HCT116 (cell line): Measurements from ENCODE around the gene THSD1.

ENCODE experiments used
- ELF1 ChIP-seq: IDR thresholded peaks from 2 replicates; pipeline ENCODE4 v1.6.1; 2012; ENCODE audit warnings: low read depth, borderline replicate concordance
- POLR2A ChIP-seq: IDR thresholded peaks from 2 replicates; pipeline ENCODE4 v1.7.0; 2011; ENCODE audit warnings: borderline replicate concordance; ENCODE audit not compliant: insufficient read depth, insufficient read length; ENCODE audit errors: extremely low read depth
- TCF7L2 ChIP-seq: IDR thresholded peaks from 2 replicates; pipeline ENCODE4 v1.7.0; 2011; ENCODE audit warnings: borderline replicate concordance, inconsistent platforms; ENCODE audit not compliant: insufficient read depth, insufficient read length; ENCODE audit errors: extremely low read depth
- YY1 ChIP-seq: IDR thresholded peaks from 2 replicates; pipeline ENCODE4 v1.6.1; 2011; ENCODE audit warnings: low read length, low read depth, moderate library complexity, mild to moderate bottlenecking; ENCODE audit not compliant: insufficient replicate concordance; ENCODE audit errors: extremely low read depth
- ZNF274 ChIP-seq: fragments of 200-500 bp; sonication (Bioruptor generic); IDR thresholded peaks from 2 replicates; pipeline ENCODE4 v1.6.1; 2014; ENCODE audit warnings: mild to moderate bottlenecking, low read depth, low read length, inconsistent platforms
- TF ChIP-seq, protein P1 (sequence below), 3 experiments: fragments of 200-600 bp in 1 of 3; sonication (generic) in 1 of 3; IDR thresholded peaks in 2 of 3; conservative IDR thresholded peaks in 1 of 3; 2 replicates each; pipeline ENCODE4 v1.5.1; 2012 to 2017; ENCODE audit warnings: low read depth in 2 of 3, low read length in 2 of 3, antibody characterized with exemption in 1 of 3, borderline replicate concordance in 1 of 3, control low read depth in 1 of 3, mild to moderate bottlenecking in 1 of 3, mixed read lengths in 1 of 3, mixed run types in 1 of 3, moderate library complexity in 1 of 3; ENCODE audit not compliant: insufficient read depth in 1 of 3

DNA sequence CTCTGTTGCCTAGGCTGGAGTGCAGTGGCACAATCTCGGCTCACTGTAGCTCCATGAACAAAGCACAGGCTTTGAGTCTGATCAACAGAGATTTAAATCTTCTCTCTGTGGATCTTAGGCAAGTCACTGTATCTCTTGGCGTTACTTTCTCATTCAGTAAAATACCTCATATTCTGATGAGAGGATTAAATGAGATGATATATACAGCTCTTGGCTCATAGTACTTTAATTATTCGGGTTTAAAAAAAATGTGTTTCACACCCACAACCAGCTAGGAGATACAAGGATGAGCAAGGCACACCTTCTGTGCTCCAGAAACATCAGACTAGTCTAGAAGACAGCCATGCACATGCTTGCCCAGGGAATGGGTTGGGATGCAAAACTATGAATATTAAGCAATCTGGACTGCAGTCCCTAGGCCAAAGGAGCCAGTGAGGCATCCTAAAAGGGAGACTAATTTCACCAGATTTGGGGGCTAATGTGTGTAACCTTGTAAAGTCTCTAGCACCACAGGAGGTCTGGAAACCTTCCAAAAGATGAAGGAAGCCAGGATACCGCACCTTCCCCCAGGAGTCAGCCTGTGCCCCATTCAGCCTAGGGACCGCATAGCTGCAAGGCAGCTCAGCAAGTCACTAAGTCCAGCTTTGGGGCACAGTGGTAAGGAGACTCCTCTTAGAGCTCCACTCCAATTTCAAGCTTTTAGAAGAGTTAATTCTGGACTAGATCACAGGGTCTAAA lies 42.0 kb upstream of the THSD1 start:
- TF ChIP-seq, protein P1, sequence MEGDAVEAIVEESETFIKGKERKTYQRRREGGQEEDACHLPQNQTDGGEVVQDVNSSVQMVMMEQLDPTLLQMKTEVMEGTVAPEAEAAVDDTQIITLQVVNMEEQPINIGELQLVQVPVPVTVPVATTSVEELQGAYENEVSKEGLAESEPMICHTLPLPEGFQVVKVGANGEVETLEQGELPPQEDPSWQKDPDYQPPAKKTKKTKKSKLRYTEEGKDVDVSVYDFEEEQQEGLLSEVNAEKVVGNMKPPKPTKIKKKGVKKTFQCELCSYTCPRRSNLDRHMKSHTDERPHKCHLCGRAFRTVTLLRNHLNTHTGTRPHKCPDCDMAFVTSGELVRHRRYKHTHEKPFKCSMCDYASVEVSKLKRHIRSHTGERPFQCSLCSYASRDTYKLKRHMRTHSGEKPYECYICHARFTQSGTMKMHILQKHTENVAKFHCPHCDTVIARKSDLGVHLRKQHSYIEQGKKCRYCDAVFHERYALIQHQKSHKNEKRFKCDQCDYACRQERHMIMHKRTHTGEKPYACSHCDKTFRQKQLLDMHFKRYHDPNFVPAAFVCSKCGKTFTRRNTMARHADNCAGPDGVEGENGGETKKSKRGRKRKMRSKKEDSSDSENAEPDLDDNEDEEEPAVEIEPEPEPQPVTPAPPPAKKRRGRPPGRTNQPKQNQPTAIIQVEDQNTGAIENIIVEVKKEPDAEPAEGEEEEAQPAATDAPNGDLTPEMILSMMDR (IDR thresholded peaks at IDR 0.05 in 2 of 3, conservative IDR thresholded peaks at IDR 0.05 in 1 of 3; ENCODE audit: borderline replicate concordance in 1 of 3, insufficient read depth in 1 of 3, low read depth in 2 of 3, low read length in 2 of 3): no peak
- TF ChIP-seq TCF7L2: no peak
- TF ChIP-seq ZNF274: no peak
- no peak for TF ChIP-seq POLR2A
- no peak for TF ChIP-seq YY1
- TF ChIP-seq ELF1: no peak
